T-helper 9 cell (primary cell): ENCODE data around the gene GLDC.
"Not testable (repeated sequence)": the region's sequence is repeated elsewhere in the genome, so short reads cannot be mapped to it uniquely, and the experiment has no call there.

ENCODE experiments used
- DNase-seq: peaks from one replicate; pipeline ENCODE4 v3.0.0-alpha.2; 2020

The GLDC gene

GRCh38 chr9:6564360-6564759 is 81.2 kb downstream of the GLDC start:
- DNase-seq = no peak

- DNase-seq = no peak
These were observed 82.6 kb downstream of the GLDC start for GRCh38 chr9:6562871-6563430.

- DNase-seq = no peak
These were observed 83.3 kb downstream of the GLDC start for GRCh38 chr9:6562201-6562600.

GRCh38 chr9:6557883-6558616 is 87.5 kb downstream of the GLDC start:
- no peak for DNase-seq

GRCh38 chr9:6553866-6554265 is 91.7 kb downstream of the GLDC start:
- DNase-seq = no peak

GRCh38 chr9:6552498-6553121 is 92.9 kb downstream of the GLDC start:
- no peak for DNase-seq

GRCh38 chr9:6552033-6552432 is 93.5 kb downstream of the GLDC start:
- DNase-seq = no peak

GRCh38 chr9:6551136-6551535 is 94.4 kb downstream of the GLDC start:
- DNase-seq = no peak

GRCh38 chr9:6549106-6549800 is 96.3 kb downstream of the GLDC start:
- DNase-seq = no peak

- no peak for DNase-seq
These were observed 100.4 kb downstream of the GLDC start for GRCh38 chr9:6545017-6545691.

GRCh38 chr9:6543204-6543603 is 102.3 kb downstream of the GLDC start:
- DNase-seq = no peak

- not testable (repeated sequence) for DNase-seq
These were observed 102.9 kb downstream of the GLDC start for GRCh38 chr9:6542617-6543016.

GRCh38 chr9:6538666-6539071 is 106.9 kb downstream of the GLDC start:
- DNase-seq = no peak

GRCh38 chr9:6535594-6535993 is 109.9 kb downstream of the GLDC start:
- DNase-seq = no peak

GRCh38 chr9:6525326-6526045 is 120.0 kb downstream of the GLDC start:
- no peak for DNase-seq

GRCh38 chr9:6522263-6522662 is 123.3 kb downstream of the GLDC start:
- no peak for DNase-seq

- no peak for DNase-seq
These were observed 133.4 kb downstream of the GLDC start for GRCh38 chr9:6512085-6512657.

- DNase-seq = no peak
These were observed 139.0 kb downstream of the GLDC start for GRCh38 chr9:6506571-6506970.

GRCh38 chr9:6502399-6502798 is 143.1 kb downstream of the GLDC start:
- DNase-seq = no peak

- no peak for DNase-seq
These were observed 143.9 kb downstream of the GLDC start for GRCh38 chr9:6501526-6502210.

GRCh38 chr9:6498982-6499381 is 146.5 kb downstream of the GLDC start:
- DNase-seq = no peak
